NCI-H2171 (cell line): ENCODE results near the gene COX8A.

ENCODE experiments used
- DNase-seq: peaks from one replicate; lab custom pipeline; 2025; lab: John Stamatoyannopoulos, UW

The COX8A gene

GRCh38 chr11:64003807-64004589 is 29.6 kb downstream of the COX8A start:
- DNase-seq: no peak

- DNase-seq: no peak
Measured at GRCh38 chr11:64004590-64004984, 30.2 kb downstream of the COX8A start.

GRCh38 chr11:64005691-64006090 is 31.3 kb downstream of the COX8A start:
- no peak for DNase-seq

- no peak for DNase-seq
Measured at GRCh38 chr11:64006398-64006797, 32.0 kb downstream of the COX8A start.

- DNase-seq: no peak
Measured at GRCh38 chr11:64007160-64007628, 32.8 kb downstream of the COX8A start.

- DNase-seq: no peak
Measured at GRCh38 chr11:64007629-64008282, 33.3 kb downstream of the COX8A start.

GRCh38 chr11:64008283-64008913 is 34.0 kb downstream of the COX8A start:
- DNase-seq: no peak

- DNase-seq: no peak
Measured at GRCh38 chr11:64008914-64009633, 34.7 kb downstream of the COX8A start.

- DNase-seq: no peak
Measured at GRCh38 chr11:64009710-64010109, 35.3 kb downstream of the COX8A start.

GRCh38 chr11:64010783-64011182 is 36.4 kb downstream of the COX8A start:
- no peak for DNase-seq

- DNase-seq: no peak
Measured at GRCh38 chr11:64011371-64011770, 37.0 kb downstream of the COX8A start.

- no peak for DNase-seq
Measured at GRCh38 chr11:64013141-64013896, 38.9 kb downstream of the COX8A start.

- no peak for DNase-seq
Measured at GRCh38 chr11:64014356-64014755, 39.9 kb downstream of the COX8A start.

GRCh38 chr11:64015510-64015909 is 41.1 kb downstream of the COX8A start:
- DNase-seq: no peak

- DNase-seq: peak; percentile 55
Measured at GRCh38 chr11:64015935-64016845, 41.8 kb downstream of the COX8A start.

- no peak for DNase-seq
Measured at GRCh38 chr11:64017945-64018224, 43.5 kb downstream of the COX8A start.

GRCh38 chr11:64018310-64018709 is 43.9 kb downstream of the COX8A start:
- no peak for DNase-seq

- no peak for DNase-seq
Measured at GRCh38 chr11:64019106-64020037, 45.0 kb downstream of the COX8A start.

- peak; percentile 50 for DNase-seq
Measured at GRCh38 chr11:64020976-64021756, 46.7 kb downstream of the COX8A start.
